HL-60 (cell line): ENCODE data around the gene TFB1M.

ENCODE experiments used
- CTCF ChIP-seq: IDR thresholded peaks from one replicate; pipeline ENCODE4 v1.5.1; 2011; ENCODE audit warnings: low read length, control low read depth, inconsistent platforms; ENCODE audit not compliant: insufficient read depth
- GABPA ChIP-seq: IDR thresholded peaks from 2 replicates; pipeline ENCODE4 v1.6.1; 2012; ENCODE audit warnings: low read depth
- POLR2AphosphoS5 ChIP-seq: IDR thresholded peaks from 2 replicates; pipeline ENCODE4 v1.6.1; 2012; ENCODE audit warnings: low read depth
- REST ChIP-seq: IDR thresholded peaks from 2 replicates; pipeline ENCODE4 v1.6.1; 2012; ENCODE audit warnings: low read depth; ENCODE audit not compliant: insufficient replicate concordance
- SPI1 ChIP-seq: IDR thresholded peaks from 2 replicates; pipeline ENCODE4 v1.6.1; 2012; ENCODE audit warnings: low read depth, mild to moderate bottlenecking, borderline replicate concordance

- TF ChIP-seq CTCF = no peak
- peak; percentile 64 for TF ChIP-seq POLR2AphosphoS5
- TF ChIP-seq REST = peak; percentile 68
- TF ChIP-seq SPI1 = no peak
- TF ChIP-seq GABPA = no peak
Observed at GRCh38 chr6:155314773-155315515, 660 bp upstream of the TFB1M start.
